Measurements from ENCODE around the gene REST.
"Not testable (repeated sequence)": the region's sequence is repeated elsewhere in the genome, so short reads cannot be mapped to it uniquely, and the experiment has no call there.

The REST gene

GRCh38 chr4:56910172-56910967 lies 2.7 kb downstream of the REST start:
- no peak for DNase-seq

GRCh38 chr4:56914336-56914735 lies 6.6 kb downstream of the REST start:
- no peak for DNase-seq

GRCh38 chr4:56914977-56915376 lies 7.3 kb downstream of the REST start:
- DNase-seq, result not testable (repeated sequence)

- DNase-seq, result no peak
Measured at GRCh38 chr4:56927196-56927595, 19.5 kb downstream of the REST start.

GRCh38 chr4:56930638-56931037 lies 22.9 kb downstream of the REST start:
- no peak for DNase-seq

- no peak for DNase-seq
Measured at GRCh38 chr4:56931924-56932323, 24.2 kb downstream of the REST start.

GRCh38 chr4:56937262-56937661 lies 29.6 kb downstream of the REST start:
- DNase-seq, result no peak

- not testable (repeated sequence) for DNase-seq
Measured at GRCh38 chr4:56939826-56940225, 32.1 kb downstream of the REST start.

GRCh38 chr4:56940403-56940802 lies 32.7 kb downstream of the REST start:
- DNase-seq, result no peak

GRCh38 chr4:56940971-56941370 lies 33.3 kb downstream of the REST start:
- DNase-seq, result no peak

GRCh38 chr4:56941403-56941802 lies 33.7 kb downstream of the REST start:
- DNase-seq, result no peak

GRCh38 chr4:56953680-56954520 lies 46.2 kb downstream of the REST start:
- no peak for DNase-seq

- DNase-seq, result no peak
Measured at GRCh38 chr4:56958111-56958517, 50.4 kb downstream of the REST start.

- DNase-seq, result no peak
Measured at GRCh38 chr4:56959100-56959499, 51.4 kb downstream of the REST start.

GRCh38 chr4:56961107-56961500 lies 53.4 kb downstream of the REST start:
- DNase-seq, result no peak

- DNase-seq, result no peak
Measured at GRCh38 chr4:56971383-56971782, 63.7 kb downstream of the REST start.

GRCh38 chr4:56972389-56972788 lies 64.7 kb downstream of the REST start:
- no peak for DNase-seq

- DNase-seq, result no peak
Measured at GRCh38 chr4:56972809-56973208, 65.1 kb downstream of the REST start.

- no peak for DNase-seq
Measured at GRCh38 chr4:56973336-56973735, 65.6 kb downstream of the REST start.

GRCh38 chr4:56976283-56976836 lies 68.7 kb downstream of the REST start:
- no peak for DNase-seq

- no peak for DNase-seq
Measured at GRCh38 chr4:56976837-56977320, 69.2 kb downstream of the REST start.

- peak; percentile 91 for DNase-seq
Measured at GRCh38 chr4:56977321-56978012, 69.8 kb downstream of the REST start, which contains the start of gene NOA1. NOA1 (minus strand) TSS chr4:56977606; CDS start chr4:56977585, 21 bp downstream.

GRCh38 chr4:56978750-56979303 lies 71.1 kb downstream of the REST start, which contains the start of gene POLR2B:
POLR2B (plus strand) TSS chr4:56978896; CDS start chr4:56978986, 90 bp downstream.
- DNase-seq, result peak; percentile 73

Data from NCI-H1048 (cell line).